Myocyte (in vitro differentiated cells): ENCODE results near the gene C1RL. TPM values are rescaled to one million over a fixed set of nuclear protein-coding genes. Genes with fewer than 3 reads are reported as not detected.

Source experiments
- DNase-seq: peaks from one replicate; pipeline ENCODE4 v3.0.0-alpha.2; 2012; ENCODE audit warnings: low read depth
- total RNA-seq: library from RNA; depleted of rRNA; stranded (reverse); fragments of >200 nt; gene quantifications from 2 replicates; pipeline ENCODE4 v1.2.3, GENCODE V29; 2014

Gene C1RL
- total RNA-seq, 1 donor from 2014 or later: 12.1 TPM

DNA sequence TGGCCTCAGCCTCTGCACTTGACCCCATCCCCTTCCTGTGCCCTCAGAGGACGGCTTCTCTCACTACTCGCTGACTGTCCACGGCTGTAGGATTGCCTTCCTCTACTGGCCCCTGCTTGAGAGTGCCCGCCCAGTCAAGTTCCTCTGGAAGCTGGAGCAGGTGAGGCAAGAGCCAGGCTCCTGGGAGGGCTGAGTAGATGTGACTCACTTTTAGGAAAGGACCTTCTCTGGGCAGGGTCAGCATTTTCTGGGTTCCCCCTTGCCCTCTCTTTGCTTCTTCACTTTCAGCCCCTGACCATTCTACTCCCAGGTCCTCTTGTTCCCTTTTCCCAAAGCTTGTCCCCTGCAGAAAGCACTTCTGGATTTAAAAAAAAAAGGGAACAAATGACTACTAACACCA is 28.9 kb upstream of the C1RL start:
- DNase-seq: no peak

- DNase-seq: no peak
Measured at GRCh38 chr12:7136676-7137075, 27.7 kb upstream of the C1RL start.

DNA sequence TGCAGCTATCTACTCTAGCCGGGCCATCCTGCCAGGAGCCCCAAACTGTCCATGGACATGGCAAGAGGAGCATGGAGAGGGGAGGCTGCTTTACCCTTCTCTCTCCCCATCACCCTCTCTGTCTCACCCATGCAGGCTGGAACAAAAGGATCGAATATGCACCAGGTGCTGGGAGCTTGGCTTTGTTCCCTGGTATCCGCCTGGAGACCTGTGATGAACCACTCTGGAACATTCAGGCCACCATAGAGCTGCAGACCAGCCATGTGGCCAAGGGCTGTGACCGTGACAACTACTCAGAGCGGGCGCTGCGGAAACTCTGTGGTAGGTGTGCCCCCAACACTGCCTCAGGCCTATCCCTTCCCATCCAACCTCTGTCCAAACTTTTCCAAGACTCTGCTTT is 27.1 kb upstream of the C1RL start:
- no peak for DNase-seq

DNA sequence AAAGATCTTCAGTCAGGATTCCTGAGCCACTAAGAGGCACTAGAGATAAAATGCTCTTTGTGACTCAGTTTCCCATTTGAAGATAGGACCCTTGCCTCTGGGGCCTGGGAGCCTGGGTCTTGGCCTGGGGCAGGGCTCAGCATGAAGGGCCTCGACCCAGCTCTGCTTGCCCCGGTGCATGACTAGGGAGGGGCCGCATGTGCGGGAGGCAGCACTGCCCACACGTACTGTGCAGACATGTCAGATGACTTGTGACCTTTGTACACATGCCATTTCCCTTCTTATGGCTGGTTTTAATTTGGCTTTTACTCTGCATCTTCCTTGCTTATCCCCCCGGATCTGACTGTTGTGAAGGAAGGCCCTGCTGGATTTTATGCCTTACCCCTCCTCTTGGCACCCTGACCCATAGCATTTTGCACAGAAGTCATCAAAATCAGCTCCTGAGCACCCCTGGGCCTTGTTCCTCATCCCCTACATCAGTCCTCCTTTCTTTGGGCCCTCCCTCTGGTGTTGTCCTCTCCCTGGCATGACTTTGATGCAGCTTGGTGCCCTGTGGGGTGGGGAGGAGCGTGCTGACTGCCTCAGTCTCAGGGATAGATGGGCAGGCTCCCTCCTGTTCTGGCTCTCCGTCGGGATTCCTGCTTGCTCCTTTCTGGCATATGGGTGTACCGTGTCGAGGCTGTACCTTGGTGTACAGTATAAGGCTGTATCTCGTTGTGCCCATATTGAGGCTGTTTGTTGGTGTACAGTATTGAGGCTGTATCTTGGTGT is 25.6 kb upstream of the C1RL start:
- DNase-seq: no peak

- DNase-seq: no peak
Measured at GRCh38 chr12:7131502-7131866, 22.5 kb upstream of the C1RL start.

DNA sequence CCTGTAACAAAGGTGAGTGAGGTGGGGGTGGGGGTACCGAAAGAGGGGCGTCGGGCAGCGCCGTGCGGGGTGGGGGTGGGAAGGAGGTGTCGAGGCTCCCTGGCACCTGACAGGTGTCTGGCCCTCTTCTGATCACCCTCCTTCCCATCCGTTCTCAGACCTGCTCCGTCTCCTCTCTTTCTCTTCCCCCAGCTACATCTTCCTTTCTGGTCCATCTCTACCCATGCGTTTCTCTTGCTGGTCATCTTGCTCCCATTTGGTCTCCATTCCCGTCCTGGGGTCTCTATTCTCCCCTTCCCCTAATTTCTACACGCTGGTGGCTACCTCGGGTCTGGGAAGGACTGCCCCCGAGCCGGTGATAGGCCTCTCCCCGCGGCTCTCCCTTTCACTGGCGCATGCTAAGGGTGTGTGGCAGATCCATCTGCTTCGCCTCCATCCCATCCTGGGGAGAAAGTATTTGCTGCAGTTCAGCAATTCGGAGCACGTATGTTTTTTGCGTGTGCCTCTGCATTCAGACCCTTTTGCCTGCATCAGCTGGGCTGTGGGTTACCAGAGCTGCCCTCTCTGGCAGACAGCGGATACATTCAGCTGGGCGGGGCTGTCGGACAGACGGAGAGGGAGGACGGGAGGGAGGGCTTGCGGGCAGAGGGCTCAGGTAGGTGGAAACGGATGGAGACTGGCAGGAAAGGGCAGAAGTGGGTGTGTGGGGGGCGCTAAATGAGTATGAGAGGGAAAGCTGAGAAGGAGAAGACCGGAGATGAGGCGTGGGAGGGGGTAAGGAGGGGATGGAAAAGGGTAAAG is 21.9 kb upstream of the C1RL start:
- peak; percentile 25 for DNase-seq

GRCh38 chr12:7129872-7130691 is 21.1 kb upstream of the C1RL start, which contains the start of gene CLSTN3:
CLSTN3 (plus strand) TSS chr12:7130371; CDS start chr12:7130649, 278 bp downstream.
- DNase-seq: peak; percentile 72

GRCh38 chr12:7129287-7129871 is 20.4 kb upstream of the C1RL start:
- no peak for DNase-seq

DNA sequence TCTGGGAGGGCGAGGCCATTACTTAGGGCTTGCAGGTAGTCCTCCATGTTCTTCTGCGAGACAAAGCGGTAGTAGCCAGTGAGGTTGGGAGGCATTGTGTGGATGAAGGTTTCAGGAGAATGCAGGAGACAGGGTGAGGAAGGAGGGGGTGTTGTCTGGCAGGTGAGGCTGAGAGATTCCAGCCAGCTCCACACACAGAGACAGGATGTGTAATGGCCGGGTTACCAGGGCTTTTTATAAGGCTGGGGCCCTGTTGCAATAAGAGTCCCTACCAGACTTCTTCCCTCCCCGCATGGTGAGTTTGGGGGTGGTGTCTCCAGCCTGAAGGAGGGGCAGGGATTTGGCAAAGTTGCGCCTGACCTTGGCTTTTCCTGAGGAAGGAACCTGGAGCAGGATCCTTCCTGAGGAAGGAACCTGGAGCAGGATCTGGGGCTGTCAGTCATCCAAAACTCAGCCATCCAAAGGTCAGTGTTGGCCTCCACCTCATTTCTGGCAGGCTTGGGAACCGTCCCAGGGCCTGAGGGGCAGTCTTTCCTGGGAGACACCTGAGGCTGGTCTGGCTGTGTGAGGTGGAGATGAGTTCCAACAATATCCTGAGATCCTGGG is 19.8 kb upstream of the C1RL start, which contains the start of gene RBP5:
RBP5 (minus strand) TSS at position 209 of the 606 bp plus-strand sequence; CDS start at position 95, 114 bp downstream.
- DNase-seq: no peak

- DNase-seq: no peak
Measured at GRCh38 chr12:7127916-7128626, 19.1 kb upstream of the C1RL start.

- no peak for DNase-seq
Measured at GRCh38 chr12:7125632-7126227, 16.7 kb upstream of the C1RL start.

DNA sequence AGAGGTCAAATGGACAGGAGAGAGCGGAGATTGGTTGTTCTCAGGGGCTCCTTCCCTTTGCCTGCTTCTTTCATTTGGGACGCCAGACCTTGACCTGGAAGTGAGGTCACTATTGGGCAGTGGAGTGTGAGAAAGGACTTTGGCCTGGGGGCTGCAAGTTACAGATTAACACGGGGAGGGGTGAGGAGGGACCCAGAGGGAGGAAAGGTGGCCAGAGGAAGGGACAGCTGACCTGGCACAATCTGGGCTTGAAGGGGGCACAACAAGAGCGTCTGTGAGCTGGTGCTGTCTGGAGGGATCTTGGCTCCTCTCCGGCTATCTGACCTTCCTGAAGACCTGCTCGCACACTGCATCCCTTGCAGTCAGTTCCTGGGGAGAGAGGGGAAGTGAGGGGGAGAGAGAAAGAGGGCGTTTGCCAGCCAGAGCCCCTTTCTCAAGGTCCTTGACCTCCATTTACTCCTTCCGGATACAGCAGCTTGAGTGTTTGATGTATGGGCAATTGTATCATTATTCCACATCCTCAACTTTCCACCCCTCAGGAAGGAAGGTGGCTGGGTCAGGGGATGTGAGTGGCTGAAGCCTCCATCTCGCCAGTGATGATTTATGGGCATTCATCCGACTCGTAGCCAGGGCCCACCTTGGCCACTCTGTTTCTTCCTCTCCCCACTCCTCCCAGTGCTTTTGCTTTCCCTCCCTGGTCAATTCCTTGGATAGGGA is 14.9 kb upstream of the C1RL start:
- no peak for DNase-seq

DNA sequence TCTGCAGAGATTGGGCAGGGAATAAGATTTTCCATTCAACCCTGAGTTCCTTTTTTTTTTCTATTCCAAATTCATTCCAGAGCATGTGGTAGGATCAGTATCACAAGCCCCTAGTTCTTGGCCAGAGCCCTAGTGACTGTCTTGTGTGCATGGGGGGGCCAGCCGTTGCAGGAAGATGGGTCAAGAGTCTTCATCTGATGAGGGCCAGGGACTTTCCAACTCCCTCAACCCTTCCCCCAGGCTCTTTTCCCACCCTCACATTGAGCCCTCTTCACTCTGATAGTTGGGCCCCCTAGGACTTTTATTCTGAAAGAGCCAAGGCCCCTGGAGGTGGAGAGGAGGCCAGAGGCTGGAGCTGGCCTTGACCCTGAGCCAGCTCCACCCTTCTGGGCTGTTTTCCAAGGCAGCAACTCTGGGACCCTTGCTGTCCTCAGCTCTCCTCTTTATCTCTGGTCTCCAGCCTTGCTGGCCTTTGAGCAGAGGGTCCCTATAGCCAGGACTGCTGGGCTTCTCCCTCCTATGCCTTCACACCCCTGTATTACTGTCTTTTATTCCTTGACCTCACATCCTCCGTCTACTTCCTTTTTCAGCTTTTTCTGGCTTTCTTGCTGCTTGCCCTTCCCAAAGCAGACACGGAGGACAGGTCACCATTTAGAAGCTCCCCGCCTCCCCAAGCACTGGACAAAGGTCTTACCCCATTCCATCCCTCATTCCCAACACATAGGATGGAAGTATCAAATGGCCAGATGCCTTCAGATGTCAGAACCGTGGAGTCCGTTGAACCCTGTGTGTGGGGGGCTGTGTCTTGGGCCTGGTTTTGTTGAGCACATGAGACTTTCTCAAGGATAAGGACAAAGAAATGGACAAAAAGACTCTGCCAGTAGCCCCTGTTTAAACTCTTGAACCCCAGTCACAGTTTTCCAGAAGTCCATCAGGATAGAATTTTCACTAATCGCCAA is 14.1 kb upstream of the C1RL start:
- DNase-seq: no peak

DNA sequence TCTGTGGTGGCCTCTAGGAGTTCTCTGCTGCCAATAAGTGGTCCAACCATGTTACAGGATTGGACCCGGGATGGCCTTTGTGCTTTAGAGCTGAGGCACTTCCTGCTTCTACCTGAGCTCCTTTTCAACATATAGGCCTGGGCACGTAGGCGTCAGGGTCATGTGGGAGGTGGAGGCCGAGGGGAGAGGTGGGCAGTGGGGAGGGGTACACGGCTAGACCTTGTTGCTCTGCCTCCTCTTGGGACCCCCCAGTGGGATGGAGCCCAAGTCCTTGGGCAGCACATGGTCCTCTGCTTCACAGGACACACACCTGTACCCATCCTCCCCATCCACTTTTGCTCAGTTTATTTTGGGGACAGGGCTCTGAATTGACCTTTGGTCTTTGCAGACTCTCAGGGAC is 12.3 kb upstream of the C1RL start:
- no peak for DNase-seq

GRCh38 chr12:7120166-7120565 is 11.2 kb upstream of the C1RL start:
- DNase-seq: no peak

DNA sequence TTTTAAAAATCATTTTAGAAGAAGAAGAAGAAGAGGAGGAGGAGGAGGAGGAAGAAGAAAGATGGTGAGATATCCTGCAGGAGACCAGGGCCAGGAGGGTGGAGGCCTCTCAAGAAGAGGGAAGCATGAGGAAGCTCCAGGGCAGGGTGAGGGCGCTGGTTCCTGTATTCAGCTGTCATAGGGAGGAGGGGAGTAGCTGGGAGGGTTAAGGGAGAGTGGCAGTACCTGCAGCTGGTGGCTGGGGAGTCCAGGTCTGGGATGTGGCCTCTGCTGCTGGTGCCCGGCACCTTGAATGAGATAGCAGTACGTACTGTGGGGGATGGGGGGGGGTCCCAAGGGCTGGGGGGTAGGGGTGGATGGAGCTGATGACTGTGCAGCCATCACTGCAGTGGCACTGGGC is 9.9 kb upstream of the C1RL start:
- DNase-seq: no peak

- no peak for DNase-seq
Measured at GRCh38 chr12:7117670-7118069, 8.7 kb upstream of the C1RL start.

GRCh38 chr12:7116916-7117315 is 7.9 kb upstream of the C1RL start:
- no peak for DNase-seq
